Lung microvascular endothelial cell (primary cell): ENCODE measurements around the gene ZNF620. TPM values are rescaled to one million over a fixed set of nuclear protein-coding genes. Genes with fewer than 3 reads are reported as not detected.

Source experiments
- total RNA-seq: library from RNA; depleted of rRNA; stranded (reverse); fragments of >200 nt; gene quantifications from 2 replicates; pipeline ENCODE4 v1.2.1, GENCODE V29; 2014

Gene ZNF620
- total RNA-seq, 1 donor from 2014 or later = 6.5 TPM

Other genes with a start within 250 kb of the ZNF620 start
- 11.1 and 13.3 TPM in 2 replicates for gene EIF1B, start 196.3 kb upstream of the ZNF620 start, total RNA-seq
- not detected in 2 replicates for gene ENTPD3, start 118.9 kb upstream of the ZNF620 start, total RNA-seq
- gene RPL14, start 48.7 kb upstream of the ZNF620 start, total RNA-seq = 277 and 317 TPM in 2 replicates
- 4.4 and 5.8 TPM in 2 replicates for gene ZNF619, start 28.9 kb upstream of the ZNF620 start, total RNA-seq
- gene ZNF621, start 18.9 kb downstream of the ZNF620 start, total RNA-seq = 5.0 and 6.0 TPM in 2 replicates